GM18873 (cell line): ENCODE results near the gene ULBP1.
"Not testable (repeated sequence)": the region's sequence is repeated elsewhere in the genome, so short reads cannot be mapped to it uniquely, and the experiment has no call there.

Experiments
- ATAC-seq: cut with Tn5 transposase; IDR thresholded peaks from one replicate; pipeline ENCODE4 v1.9.1; 2021; ENCODE audit warnings: mild to moderate bottlenecking, moderate library complexity, moderate number of reproducible peaks; ENCODE audit not compliant: unreplicated experiment, low FRiP score

Gene ULBP1

GRCh38 chr6:149950423-149950822 lies 13.3 kb upstream of the ULBP1 start:
- ATAC-seq: no peak

DNA sequence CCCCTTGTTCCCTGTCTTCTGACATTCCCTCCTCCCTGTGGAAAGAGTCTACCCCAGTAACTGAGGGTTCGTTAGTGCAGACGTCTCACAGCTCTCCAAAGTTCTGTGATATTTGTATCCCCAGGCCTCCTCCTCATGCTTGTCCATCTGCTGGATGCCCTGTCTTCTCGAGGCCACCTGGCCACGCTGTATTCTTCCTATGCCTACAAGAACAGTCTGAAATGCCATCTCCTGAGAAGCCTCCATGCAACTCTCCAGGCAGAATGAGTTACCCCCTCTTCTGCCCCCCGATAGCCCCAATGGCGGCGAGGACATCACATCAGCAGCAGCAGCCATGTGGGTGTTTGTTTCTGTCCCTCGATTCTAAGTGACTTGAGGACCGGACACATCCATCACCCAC lies 12.6 kb upstream of the ULBP1 start:
- ATAC-seq: no peak

GRCh38 chr6:149951626-149952025 lies 12.1 kb upstream of the ULBP1 start:
- no peak for ATAC-seq

DNA sequence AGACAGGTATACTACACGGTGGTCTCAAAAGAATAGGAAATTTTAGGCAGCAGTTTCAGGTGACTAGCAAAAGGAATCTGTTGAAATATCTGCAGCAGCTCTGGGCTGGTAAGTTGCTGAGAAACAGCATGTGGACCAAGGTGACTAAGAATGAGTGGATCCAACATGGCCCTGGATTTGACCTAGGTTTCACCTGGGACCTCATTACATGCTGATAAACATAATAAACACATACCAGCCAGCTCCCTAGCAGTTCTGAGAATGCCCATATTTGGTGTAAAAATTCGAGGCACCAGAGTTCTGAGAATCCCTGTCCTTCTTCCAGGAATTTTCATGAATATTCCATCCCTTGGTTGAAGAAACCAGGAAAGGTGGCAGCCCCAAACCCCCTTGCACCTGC lies 10.4 kb upstream of the ULBP1 start:
- not testable (repeated sequence) for ATAC-seq

- ATAC-seq: not testable (repeated sequence)
These were observed 9.8 kb upstream of the ULBP1 start for GRCh38 chr6:149953934-149954327.

GRCh38 chr6:149954328-149954983 lies 9.3 kb upstream of the ULBP1 start:
- not testable (repeated sequence) for ATAC-seq

DNA sequence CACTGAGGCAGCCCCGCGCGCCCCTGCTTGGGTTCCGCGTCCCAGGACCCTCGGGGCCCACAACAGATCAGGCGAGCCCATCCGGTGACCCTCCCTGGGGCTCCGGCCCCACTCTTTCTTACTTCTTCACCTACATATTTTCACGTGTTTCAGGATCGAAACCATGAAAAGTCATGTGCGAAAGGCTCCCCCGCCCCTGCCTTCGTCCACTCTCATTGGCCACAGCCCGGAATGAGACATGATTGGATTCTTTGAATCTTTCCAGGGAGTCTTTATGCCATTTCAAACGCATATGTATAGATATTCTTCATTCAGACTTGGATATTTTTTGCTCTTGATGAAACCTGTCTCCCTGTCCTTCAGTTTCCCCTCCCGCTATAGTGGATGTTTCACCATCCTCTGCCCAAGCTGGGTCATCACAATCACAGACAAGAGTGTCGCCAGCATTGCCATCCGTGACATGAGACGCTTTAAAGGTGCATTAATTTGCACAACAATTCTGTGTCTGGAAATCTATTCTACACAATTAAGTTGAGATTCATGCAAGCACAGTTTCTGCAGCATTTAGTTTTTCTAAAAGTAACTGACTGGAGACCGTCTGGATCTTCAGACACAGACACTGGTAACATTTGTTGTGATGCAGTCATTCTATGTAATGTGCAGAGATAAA lies 8.6 kb upstream of the ULBP1 start:
- ATAC-seq: not testable (repeated sequence)

DNA sequence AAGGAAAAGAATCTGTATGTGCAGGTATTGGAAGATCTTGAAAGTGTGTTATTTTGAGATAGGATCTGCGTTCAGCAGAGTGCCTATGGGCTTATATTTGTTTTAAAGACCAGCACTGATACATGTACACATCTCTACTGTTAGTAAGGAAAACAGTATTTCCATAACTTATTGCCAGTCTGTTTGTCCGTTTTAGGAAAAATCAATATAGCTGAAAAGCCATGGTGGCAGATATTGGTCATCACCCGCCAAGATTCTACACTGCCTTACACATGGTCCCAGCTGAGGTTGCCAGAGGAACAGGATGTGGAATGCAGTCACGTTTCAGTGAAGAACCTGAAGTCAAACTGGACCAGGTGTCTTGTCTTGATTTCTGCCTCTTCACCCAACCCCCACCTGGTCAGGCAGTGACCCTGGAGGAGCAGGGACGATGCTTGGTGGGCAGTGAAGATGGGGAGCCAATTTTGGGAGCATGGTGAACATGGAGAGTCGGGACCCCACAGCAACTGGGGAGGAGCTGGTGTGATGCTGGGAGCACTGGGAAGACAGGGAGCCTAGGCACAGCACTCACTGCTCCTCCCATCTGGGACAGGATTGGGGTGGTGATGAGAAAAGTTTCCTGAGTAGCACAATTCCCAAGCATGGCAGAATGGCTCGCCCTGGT lies 8.0 kb upstream of the ULBP1 start:
- ATAC-seq: not testable (repeated sequence)

- ATAC-seq: not testable (repeated sequence)
These were observed 5.6 kb upstream of the ULBP1 start for GRCh38 chr6:149958124-149958523.

- not testable (repeated sequence) for ATAC-seq
These were observed 3.9 kb upstream of the ULBP1 start for GRCh38 chr6:149959806-149960205.

GRCh38 chr6:149960488-149960887 lies 3.3 kb upstream of the ULBP1 start:
- ATAC-seq: no peak

GRCh38 chr6:149961728-149962425 lies 1.9 kb upstream of the ULBP1 start:
- no peak for ATAC-seq

GRCh38 chr6:149962461-149963211 lies 1.1 kb upstream of the ULBP1 start:
- no peak for ATAC-seq

DNA sequence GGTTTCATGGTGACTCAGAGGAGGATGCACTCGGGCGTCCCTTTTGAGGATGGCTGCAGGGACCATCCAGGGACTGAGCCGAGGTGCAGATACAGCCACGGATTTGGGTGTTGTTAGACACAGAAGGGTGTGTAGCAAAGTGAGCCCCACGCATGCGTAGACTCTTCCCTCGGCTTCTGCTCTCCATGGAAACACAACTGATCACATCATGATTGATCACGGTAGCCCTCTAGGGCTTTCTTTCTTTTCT lies 606 bp upstream of the ULBP1 start:
- ATAC-seq: no peak

GRCh38 chr6:149964308-149965193 lies 808 bp downstream of the ULBP1 start:
- ATAC-seq: no peak

DNA sequence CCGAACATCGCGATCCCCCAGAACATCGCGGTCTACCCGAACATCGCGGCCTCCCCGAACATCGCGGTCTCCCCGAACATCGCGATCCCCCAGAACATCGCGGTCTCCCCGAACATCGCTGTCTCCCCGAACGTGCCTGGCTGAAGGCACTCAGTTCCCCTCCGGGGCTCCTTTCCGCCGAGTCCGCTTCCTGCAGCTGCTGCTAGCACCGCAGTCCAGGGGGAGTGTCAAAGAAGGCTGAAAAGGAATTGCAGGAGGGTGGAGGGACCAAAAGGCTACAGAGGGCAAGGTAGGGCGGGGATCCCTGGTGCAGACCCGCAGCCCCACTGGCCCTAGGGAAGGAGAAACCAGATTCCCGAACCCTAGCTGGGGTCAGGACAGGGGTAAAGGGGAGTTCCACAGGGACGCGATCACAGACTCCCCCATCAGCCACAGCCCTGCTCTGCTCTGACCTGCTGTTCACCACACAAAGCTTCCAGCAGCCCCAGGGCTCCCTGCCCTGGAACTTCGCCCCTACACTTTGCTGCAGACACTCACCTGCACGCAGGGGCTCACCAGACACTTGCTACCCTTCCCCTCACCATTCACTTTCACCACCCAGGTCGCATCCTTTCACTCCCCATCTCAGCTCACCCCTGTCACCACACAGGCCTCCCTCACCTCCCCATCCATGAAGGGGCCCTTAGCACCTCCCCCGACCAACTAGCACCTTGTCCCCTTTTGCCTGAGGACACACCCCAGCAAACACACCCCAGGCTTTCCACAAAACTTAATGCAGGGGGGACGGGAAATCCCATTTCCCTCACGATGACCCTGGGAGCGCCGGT lies 1.7 kb downstream of the ULBP1 start:
- ATAC-seq: no peak

DNA sequence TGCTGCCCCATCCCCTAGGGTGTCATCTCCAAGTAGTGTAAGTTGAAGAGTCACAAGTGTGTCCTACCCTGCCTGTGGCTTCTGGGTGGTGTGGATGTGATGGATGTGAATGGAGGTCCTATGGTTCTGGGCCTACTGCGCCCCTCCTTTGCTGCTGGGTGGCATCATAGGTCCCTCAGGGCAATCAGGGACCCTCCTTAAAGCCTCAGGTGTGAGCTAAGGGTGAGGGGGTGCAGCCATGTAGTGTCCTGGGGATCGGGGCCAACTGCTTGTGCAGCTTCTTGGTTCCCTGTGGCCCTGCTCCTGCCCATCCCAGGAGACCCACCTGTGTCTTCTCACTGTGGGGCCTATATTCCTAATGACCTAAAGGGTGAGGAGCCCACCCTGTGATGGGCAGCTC lies 2.6 kb downstream of the ULBP1 start:
- ATAC-seq: not testable (repeated sequence)

DNA sequence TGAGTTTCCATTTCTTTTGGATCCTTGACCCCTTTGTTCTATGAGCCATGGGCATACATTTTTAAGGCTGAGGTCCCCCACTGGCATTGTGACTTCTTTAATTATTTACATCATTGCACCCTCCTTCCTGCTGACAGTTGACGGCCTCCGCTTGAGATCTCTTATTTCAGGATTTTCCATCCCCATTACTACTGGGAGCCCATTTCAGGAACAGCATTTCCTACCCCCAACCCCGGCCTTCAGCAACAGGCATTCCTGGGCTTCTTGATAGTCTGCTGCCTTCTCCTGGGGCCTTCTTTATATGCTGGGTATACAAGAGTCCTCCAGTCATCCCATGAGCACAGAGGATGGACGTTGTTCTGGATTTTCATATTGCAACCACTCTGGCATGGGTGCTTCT lies 3.8 kb downstream of the ULBP1 start:
- no peak for ATAC-seq

- not testable (repeated sequence) for ATAC-seq
These were observed 4.3 kb downstream of the ULBP1 start for GRCh38 chr6:149967999-149968398.
